TTC549 (cell line): ENCODE data around the gene GSTM1.

ENCODE experiments used
- FAIRE-seq: peaks from 2 replicates; lab custom pipeline; 2012; peaks lifted over from hg19 to GRCh38; lab: Jason Lieb, UNC

GSTM1 gene

GRCh38 chr1:109687641-109688499 is at the start of gene GSTM1:
TSS of gene GSTM1 (plus strand) at chr1:109687817. CDS start at chr1:109687874, 57 bp downstream.
- FAIRE-seq: no peak

- no peak for FAIRE-seq
Measured at GRCh38 chr1:109639063-109639840, 48.4 kb upstream of the GSTM1 start.

DNA sequence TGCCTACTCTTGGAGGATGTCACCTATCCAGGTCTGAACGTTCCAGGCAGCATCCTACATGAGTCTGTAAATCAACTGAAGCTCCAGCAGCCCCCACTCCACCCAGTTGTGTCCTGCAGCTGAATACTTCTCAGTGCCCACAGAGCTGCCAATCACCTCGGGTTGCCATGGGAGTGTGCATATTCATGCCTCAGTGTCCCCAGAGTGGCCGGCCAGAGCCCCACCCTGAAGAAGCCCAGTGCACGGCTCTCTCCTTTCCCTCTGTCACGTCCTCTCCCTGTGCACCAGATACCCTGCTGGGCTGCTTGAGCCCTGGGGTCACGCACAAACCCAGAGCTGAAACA is 47.8 kb upstream of the GSTM1 start:
- no peak for FAIRE-seq

DNA sequence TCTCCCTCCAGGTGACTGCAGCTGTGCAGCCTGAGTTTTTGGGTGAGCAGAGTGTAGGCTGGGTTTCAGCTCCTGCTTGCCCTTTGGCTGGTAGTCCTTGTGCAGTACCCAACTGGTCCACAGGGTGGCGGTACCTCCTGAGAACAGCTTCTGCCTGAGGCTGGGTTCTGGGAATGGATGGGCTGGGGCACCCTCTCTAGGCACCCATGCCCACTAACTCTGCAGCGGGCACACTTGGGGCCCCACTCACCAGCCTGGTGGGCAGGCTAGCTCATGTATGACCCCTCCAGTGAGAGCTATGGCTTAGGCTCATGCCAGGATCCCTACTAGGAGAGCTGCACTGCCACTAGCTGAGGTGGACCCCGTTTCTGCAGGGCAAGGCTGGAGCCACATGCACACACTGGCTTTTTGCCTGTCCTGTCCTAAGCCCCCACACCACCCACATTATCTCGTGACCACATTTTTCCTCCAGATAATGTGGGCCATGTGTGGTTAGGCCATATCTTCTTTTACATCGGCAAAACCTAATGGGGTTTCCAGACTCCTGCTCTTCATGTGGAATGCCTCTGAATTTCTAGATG is 47.2 kb upstream of the GSTM1 start:
- FAIRE-seq: no peak

DNA sequence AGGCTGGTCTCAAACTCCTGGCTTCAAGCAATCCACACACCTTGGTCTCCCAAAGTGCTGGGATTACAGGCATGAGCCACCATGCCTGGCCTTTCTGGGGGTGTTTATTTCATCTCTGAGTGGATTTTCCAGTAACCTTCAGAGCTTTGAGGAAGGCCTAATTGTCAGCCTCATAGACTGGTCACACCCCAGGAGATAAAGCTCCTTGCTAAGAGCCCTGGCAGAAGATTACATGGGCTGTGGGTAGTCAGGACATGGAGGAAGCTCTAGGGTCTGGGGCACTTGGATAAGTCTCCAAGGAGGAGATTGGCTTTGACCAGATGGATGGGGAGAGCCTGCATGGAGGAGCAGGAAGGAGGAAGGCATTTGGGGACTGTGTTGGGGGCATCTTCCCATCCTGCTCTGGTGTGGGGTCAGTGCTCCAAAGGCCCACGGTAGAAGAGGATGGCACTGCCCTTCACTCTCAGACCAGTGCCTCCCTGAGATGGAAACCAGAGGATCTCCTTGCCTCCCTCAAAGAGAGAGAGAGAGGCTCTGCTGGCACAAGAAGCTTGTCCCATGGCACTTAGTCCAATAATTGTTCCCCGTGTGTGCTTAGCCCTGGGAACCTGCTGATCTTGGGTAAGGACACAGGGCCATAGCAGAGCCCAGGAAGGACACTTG is 46.4 kb upstream of the GSTM1 start:
- no peak for FAIRE-seq

DNA sequence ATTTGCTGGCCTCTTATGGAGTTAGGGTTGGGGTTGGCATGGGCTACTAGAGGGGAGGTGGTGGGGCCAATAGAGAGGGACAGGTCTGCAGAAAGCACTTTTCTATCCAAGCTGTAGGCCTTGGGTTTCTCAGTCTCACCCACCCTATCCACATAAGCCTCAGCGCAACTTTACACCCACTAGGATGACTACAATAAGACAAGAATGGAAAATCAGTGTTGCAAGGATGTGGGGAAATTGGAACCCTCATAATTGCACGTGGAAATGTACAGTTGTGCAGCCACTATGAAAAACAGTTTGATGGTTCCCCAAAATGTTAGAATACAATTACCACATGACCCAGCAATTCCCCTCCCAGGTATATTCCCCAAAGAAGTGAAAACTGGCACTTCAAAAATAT is 45.8 kb upstream of the GSTM1 start:
- FAIRE-seq: no peak

DNA sequence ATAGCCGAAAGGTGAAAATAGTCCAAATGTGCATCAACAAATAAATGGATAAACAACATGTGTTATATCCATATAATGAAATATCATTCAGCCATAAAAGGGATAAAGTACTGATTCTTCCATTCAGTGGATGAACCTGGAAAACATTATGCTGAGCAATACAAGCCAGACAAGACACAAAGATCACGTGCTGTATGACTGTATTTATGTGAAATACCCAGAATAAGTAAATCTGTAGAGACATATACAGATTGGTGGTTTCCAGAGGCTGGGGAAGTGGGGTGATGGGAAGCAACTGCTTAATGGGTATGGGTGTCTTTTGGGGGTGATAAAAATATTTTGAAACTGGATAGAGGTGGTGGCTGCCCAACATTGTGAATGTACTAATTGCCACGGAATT is 45.0 kb upstream of the GSTM1 start:
- FAIRE-seq: no peak

DNA sequence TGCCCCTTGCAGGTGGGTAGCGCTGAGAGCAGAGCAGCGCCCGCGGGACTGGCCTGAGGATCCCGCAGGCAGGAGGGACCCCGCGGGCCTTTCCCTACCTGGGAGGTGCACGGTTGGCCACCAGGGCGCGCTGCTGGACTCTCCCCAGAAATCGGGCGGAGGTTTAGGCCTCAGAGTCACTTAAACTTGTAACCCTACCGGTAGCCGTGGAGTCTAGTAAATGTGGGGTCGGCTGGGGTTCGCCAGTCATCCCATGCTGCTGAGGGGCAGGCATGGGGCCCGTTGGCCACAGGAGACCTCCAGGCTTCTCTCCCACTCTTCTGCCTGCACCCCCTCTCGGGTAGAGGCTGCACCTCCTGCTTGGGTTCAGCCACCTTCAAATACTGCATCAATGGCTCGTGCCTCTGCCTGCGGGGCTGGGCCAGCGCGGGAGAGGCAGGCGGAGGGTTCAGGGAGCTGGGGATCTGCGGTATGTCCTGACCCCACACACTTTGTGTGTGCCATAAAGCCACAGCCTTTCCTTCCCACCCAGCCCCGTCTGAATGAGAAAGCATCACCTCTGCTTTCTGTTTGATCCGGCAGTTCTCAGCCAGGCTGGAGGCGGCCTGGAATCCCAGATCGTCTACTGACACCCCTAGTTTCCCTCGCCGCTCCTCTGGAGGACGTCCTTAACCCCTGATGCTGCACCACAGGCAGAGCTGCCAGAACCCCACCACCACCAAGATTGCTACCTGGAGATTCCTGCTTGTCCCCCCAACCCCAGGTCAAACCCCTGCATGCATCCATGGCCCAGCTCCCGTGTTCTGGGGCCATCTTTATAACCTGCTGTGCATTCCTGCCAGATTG is 44.0 kb upstream of the GSTM1 start:
- no peak for FAIRE-seq

DNA sequence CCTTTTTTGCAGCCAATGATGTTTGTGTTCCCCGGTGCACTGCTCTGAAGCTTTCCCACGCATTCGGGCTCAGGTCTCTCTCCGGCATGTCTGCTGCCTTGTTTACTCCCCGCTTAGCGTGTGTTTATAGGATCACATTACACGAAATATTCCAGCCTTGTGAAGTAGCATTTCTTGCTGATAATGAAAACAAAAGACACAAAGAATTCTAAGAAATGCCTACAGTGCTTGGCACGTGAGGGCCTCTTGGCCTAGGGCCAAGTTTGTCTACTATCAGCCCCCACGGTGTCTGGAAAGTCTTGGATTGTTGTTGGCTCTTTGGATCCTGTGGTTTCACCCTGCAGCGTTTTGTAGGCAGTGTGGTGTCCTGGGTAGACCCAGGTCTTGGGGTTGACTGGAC is 42.9 kb upstream of the GSTM1 start:
- FAIRE-seq: no peak

- FAIRE-seq: peak; percentile 83
Measured at GRCh38 chr1:109649491-109649914, 38.1 kb upstream of the GSTM1 start.

- no peak for FAIRE-seq
Measured at GRCh38 chr1:109650609-109651008, 37.0 kb upstream of the GSTM1 start.

DNA sequence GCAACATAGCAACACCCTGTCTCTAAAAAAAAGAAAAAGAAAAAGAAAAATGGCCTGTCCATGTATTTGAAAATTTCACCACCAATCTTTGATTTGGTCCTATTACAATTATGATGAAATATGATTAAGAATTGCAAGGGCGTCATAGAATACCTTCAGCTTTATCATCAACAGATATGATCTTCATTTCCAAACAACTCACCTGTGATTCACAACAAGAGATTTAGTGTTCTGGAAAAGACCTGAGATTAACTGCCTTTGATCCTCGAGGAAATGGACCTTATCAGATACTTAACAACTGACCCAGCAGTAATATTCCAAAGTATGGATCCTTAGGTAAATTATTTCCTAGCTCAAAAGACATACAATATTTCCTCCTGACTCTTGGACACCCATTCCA is 35.2 kb upstream of the GSTM1 start:
- FAIRE-seq: no peak

DNA sequence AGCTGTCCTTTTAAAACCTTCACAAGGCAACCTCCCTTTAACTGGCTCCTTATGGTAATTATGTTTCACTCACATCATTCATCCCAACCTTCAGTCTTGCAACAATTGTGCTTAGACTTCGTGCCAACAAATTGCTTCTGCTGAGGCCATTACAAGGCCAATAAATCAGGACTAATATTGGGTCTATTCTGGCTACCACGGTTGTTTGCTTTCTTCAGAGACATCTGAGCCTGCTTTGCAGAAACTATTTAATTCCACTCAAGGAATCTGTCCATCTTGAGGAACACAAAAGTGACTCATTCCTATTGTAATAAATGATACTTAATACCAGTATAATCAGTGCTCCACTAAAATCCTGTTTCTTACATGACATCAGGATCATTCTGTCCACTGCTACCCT is 34.3 kb upstream of the GSTM1 start:
- no peak for FAIRE-seq

DNA sequence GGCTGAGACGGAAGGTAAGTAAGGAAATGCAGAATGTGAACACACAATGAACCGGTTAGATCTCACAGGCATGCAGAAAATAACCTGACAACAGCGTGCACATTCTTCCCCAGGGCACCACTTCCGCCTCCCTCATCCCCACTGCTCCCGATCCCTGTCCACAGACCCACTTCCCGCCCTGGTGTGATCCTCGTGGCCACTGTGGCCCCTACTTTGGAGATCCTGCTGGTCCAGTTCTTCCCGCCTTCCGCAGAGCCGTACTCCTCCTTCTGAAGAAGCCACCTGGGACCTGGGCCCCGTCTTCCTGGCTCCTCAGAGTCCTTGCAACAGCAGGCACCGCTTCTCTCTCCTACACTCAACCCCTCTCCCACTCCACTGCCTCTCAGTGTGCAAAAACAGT is 33.1 kb upstream of the GSTM1 start:
- no peak for FAIRE-seq

DNA sequence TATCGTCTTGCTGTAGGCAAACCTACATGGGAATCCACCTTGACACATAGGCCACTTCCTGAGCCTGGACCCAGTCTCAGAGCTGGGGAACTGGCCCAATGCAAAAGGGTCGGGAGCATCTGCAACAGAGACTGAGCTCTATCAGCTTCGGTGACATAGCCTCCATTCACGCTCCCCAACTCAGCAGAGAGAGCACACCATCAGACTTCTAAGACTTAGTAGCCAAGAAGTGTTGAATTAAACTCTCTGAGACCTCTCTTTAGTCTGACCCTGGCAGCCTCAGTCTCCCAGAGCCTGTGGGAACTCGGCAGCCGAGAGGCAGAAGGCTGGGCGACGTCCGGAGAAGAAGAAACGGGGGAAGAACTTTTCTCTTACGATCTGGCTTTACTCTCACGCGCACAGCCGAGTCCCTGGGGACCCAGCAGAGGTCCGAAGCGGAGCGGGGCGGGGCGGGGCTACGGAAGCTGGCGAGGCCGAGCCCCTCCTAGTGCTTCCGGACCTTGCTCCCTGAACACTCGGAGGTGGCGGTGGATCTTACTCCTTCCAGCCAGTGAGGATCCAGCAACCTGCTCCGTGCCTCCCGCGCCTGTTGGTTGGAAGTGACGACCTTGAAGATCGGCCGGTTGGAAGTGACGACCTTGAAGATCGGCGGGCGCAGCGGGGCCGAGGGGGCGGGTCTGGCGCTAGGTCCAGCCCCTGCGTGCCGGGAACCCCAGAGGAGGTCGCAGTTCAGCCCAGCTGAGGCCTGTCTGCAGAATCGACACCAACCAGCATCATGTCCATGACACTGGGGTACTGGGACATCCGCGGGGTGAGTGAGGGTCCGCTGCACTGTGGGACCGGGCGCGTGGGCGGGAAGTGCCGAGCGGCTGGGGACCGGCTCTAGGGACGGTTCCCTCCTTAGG is 31.8 kb upstream of the GSTM1 start, which contains the start of gene GSTM4:
GSTM4 (plus strand) TSS at position 485 of the 905 bp plus-strand sequence; CDS start at position 776, 291 bp downstream.
- no peak for FAIRE-seq

GRCh38 chr1:109657395-109657794 is 30.2 kb upstream of the GSTM1 start:
- FAIRE-seq: no peak

- FAIRE-seq: no peak
Measured at GRCh38 chr1:109657970-109658369, 29.6 kb upstream of the GSTM1 start.

DNA sequence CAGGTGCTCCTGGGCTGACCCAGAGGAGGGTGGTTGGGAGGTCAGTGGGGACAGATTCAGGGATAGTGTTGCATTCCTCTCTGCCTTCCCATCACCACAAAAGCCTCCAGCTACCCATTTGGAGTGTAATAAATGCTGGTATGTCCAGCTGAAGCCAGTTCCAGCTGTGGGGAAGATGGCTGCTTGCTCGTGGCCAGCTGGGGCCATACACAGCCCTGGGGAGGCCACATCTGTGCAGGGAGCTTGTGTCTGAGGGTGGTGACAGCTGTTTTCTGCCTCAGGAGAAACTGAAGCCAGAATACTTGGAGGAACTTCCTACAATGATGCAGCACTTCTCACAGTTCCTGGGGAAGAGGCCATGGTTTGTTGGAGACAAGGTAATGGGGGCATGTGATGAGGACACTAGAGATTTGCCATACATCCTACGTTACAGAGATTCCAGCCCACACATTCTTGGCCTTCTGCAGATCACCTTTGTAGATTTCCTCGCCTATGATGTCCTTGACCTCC is 29.0 kb upstream of the GSTM1 start:
- FAIRE-seq: no peak

DNA sequence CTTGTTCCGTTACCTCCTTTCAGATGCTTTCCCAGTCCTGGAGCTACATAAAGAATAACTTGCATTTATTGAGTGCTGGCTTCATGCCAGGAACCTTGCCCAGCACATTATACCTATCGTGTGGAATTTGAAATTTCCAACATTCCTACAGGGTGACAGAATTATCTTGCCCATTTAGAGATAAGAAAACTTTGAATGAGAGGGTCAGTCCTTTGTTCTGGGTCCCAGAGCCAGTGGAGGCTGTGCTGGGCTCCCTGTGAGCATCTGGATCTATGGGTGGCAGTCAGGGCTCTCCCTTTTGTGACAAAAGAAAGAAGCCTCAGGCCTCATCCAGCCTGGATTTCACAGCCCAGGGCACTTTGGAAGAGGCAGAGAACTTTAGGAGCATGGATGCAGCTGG is 28.5 kb upstream of the GSTM1 start:
- no peak for FAIRE-seq

- FAIRE-seq: no peak
Measured at GRCh38 chr1:109659997-109660690, 27.5 kb upstream of the GSTM1 start.
